HG02588 (cell line): ENCODE data around the gene UGT1A5.
"Not testable (repeated sequence)": the region's sequence is repeated elsewhere in the genome, so short reads cannot be mapped to it uniquely, and the experiment has no call there.

Experiments
- ATAC-seq: cut with Tn5 transposase; IDR thresholded peaks from one replicate; pipeline ENCODE4 v1.9.1; 2021; ENCODE audit warnings: mild to moderate bottlenecking, moderate library complexity; ENCODE audit not compliant: unreplicated experiment

UGT1A5 gene

DNA sequence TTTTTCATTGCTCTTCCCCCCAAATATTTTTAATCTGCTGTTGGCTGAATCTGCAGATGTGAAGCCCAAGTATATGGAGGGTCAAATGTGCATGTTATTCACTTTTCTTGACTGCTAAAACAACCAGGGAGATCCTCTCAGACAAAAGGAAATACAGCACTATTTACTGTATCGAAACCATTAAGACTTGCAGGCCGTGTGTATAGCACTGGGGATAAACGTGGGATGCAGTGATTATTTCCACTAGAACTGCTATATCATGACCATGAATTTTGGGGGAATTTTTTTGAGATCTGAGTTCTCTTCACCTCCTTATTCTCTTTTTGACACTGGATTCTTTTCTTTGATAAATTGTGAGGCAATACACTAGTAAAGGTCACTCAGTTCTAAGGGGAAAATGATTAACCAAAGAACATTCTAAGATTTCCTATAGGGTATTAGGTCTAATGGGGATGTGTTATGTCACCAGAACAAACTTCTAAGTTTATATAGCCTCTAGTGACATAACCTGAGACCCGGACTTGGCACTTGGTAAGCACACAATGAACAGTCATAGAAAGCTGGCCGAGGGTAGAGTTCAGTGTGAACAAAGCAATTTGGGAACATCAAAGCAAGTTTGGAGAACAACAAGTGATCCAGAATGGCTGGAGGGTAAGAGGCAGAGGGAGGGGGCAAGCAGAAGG is 32.5 kb downstream of the UGT1A5 start:
- ATAC-seq = no peak

DNA sequence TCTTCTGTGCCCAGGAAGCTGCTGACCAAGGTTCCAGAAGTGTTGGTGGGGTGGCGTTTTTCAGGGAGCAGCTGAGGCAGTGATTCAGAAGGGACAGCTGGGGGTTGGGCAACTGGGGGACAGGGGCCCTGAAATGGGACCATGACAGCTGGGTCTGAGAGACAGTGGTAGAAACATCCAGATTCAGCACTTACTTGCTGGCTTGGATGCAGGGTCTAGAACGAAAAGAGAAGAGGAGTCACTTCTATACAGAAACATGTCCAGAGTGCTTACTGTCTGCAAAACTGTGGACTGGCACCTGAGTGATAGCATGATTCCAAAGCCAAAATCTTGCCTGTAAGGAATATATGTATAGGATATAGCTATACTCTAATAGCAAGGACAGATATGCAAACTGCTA is 33.1 kb downstream of the UGT1A5 start:
- ATAC-seq = not testable (repeated sequence)

DNA sequence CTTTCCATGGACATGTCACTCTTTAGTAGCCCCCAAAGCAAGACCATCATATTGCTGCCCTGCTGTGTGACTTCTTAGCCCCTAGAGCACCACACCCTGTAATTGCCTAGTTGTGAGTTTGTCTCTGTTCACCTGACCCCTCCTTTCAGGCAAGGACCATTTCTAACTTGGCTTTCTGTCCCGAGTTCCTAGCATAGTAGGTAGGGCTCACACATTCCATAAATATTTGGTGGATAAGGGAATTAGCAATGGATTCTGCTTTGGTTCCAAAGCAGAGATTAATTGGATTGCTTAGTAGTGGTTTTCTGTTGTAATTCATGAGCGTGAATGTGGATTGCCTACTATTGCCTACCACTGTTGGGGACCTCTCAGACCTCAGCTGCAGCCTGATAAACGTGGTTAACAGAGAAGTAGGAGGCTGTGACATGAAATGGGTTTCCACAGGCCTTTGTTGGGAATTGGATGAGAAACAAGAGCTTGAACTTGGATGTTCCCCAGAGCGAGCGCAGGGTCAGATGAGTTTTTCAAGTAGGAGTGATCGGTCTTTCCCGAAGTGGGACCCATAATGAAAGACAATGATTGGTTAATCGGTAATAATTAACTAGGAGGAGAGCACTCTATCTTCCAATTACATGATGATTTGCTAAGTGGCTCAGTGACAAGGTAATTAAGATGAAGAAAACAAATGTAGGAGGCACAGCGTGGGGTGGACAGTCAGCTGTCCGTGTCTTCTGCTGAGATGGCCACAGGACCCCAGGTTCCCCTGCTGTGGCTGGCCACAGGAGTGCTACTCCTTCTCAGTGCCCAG is 34.0 kb downstream of the UGT1A5 start:
- ATAC-seq = no peak

DNA sequence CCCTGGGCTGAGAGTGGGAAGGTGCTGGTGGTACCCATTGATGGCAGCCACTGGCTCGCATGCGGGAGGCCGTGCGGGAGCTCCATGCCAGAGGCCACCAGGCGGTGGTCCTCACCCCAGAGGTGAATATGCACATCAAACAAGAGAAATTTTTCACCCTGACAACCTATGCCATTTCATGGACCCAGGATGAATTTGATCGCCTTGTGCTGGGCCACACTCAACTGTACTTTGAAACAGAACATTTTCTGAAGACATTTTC is 34.5 kb downstream of the UGT1A5 start:
- ATAC-seq = no peak

DNA sequence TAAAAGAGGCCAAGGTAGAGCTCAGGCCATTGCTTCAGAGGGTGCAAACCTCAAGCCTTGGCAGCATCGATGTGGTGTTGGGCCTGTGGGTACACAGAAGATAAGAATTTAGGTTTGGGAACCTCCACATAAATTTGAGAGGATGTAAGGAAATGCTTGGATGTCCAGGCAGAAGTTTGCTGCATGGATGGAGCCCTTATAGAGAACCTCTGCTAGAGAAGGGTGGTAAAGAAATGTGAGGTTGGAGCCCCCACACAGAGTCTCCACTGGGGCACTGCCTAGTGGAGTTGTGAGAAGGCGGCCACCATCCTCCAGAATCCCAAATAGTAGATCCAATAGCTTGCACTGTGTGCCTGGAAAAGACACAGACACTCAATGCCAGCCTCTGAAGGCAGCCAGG is 38.0 kb downstream of the UGT1A5 start:
- ATAC-seq = not testable (repeated sequence)

DNA sequence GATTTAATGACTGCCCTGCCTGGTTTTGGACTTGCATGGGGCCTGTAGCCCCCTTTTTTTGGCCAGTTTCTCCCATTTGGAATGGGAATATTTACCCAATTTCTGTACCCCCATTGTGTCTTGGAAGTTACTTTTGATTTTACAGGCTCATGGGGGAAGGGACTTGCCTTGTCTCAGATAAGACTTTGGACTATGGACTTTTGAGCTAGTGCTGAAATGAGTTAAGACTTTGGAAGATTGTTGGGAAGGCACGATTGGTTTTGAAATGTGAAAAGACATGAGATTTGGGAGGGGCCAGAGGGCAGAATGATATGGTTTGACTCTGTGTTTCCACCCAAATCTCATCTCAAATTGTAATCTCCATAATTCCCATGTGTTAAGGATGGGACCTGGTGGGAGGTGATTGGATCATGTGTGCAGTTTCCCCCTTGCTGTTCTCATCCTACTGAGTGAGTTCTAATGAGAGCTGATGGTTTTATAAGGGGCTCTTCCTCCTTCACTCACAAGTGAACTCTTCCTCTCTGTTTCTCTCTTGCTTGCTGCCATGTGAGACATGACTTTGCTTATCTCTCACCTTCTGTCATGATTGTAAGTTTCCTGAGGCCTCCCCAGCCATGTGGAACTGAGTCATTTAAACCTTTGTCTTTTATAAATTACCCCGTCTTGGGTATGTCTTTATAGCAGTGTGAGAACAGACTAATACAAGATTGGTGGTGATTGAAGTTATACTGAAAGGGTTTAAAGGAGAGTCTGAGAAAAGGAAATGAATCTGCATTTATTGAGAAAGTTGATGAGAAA is 38.7 kb downstream of the UGT1A5 start:
- not testable (repeated sequence) for ATAC-seq

DNA sequence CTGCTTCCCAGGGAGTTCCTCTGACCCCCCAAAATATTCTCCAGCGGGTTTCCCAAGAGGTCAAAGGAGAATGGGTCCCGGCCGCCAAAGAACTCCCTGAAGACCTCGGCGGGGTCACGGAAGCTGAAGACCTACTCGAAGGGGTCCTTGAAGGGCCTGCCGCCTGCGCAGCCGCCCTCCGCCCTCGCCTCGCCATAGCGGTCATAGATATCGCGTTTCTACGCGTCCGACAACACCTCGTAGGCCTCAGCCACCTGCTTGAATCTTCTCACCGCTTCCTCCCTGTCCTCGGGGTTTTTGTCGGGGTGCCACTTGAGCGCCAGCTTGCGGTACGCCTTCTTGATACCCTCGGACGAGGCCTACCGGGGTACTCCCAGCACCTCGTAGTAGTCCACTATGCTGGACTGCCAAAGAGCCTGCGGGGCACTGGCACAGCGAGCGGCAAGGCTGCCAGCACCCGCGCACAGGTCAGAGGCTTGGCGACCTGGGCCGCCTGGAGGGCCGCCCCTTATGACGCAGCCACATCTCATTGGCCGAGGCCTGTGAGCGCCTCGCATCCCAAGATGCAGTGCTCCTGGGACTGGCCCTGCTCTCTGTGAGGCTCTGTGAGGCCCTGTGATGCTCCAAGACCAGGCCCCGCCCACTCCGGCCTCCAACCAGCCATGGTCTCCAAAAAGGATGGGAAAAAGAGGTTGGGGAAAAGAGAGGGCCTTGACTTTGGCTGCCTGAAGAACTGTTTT is 42.3 kb downstream of the UGT1A5 start:
- ATAC-seq = no peak

DNA sequence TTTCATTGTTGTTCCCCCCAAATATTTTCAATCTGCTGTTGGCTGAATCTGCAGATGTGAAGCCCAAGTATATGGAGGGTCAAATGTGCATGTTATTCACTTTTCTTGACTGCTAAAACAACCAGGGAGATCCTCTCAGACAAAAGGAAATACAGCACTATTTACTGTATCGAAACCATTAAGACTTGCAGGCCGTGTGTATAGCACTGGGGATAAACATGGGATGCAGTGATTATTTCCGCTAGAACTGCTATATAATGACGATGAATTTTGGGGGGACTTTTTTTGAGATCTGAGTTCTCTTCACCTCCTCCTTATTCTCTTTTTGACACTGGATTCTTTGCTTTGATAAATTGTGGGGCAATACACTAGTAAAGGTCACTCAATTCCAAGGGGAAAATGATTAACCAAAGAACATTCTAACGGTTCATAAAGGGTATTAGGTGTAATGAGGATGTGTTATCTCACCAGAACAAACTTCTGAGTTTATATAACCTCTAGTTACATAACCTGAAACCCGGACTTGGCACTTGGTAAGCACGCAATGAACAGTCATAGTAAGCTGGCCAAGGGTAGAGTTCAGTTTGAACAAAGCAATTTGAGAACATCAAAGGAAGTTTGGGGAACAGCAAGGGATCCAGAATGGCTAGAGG is 43.8 kb downstream of the UGT1A5 start:
- ATAC-seq = no peak

DNA sequence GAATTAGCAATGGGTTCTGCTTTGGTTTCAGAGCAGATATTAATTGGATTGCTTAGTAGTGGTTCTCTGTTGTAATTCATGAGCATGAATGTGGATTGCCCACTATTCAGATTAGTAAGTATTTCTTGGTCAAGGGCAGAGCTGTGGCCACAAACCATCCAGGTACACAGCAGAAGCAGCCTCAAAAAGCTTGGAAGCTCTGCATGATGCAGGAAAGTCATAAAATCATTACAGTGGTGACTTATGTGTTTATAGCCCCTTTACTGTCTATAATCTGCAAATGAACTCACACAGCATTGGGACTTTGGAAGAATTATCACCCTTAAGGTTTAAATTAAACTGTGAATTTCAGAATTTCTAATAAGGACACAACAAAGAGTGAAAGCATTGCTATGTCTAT is 45.4 kb downstream of the UGT1A5 start:
- no peak for ATAC-seq

DNA sequence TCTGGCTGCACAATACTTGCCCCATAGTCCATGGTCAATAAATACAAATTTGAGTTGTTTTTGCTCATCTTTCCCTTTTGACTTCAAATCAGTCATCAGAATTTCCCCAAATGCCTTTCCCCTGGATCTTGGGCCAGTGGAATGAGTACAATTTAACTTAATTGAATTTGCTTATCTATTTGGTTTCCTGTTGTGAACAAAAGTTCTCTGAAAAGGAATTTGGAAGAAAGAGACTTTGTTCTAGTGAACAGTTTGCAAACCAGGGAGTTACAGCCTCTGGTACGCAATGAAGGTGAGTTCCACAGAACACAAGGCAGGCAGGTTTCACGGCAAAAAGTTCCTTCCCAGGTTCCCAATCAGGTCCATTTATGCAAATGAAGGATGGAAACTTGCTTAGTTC is 46.1 kb downstream of the UGT1A5 start:
- no peak for ATAC-seq

DNA sequence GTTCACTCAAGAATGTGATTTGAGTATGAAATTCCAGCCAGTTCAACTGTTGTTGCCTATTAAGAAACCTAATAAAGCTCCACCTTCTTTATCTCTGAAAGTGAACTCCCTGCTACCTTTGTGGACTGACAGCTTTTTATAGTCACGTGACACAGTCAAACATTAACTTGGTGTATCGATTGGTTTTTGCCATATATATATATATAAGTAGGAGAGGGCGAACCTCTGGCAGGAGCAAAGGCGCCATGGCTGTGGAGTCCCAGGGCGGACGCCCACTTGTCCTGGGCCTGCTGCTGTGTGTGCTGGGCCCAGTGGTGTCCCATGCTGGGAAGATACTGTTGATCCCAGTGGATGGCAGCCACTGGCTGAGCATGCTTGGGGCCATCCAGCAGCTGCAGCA is 47.3 kb downstream of the UGT1A5 start, which contains the start of gene UGT1A1:
Gene UGT1A1, plus strand, starts transcription at position 228 of the 400 bp plus-strand sequence. Its CDS starts 18 bp downstream, at position 246.
- ATAC-seq = no peak

DNA sequence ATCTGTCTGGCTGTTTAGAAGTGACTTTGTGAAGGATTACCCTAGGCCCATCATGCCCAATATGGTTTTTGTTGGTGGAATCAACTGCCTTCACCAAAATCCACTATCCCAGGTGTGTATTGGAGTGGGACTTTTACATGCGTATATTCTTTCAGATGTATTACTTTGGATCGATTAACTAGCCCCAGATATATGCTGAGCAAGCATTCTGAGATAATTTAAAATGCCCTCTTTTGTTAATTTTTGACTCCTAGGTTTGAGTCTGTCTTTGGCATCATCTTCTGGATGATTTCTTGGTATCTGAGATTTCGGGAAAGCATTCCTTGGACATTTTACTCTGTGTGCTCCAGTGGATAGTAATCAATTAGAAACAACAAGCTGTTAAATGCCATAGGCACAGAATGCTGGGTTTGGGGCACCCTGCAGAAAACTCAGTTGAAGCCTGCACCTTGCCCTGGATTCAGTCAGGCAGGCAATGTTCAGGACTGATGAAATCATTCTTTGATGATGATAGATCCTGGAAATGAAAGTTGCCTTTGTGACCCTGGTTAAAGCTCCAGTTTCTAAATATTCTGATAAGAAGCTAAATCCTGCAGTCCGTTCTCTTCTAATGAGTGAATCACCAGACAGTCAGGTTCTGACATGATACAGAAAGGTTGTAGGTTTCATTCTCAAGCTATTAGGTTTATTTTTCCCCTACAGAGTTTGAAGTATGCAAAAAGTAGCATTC is 48.5 kb downstream of the UGT1A5 start:
- ATAC-seq = no peak

DNA sequence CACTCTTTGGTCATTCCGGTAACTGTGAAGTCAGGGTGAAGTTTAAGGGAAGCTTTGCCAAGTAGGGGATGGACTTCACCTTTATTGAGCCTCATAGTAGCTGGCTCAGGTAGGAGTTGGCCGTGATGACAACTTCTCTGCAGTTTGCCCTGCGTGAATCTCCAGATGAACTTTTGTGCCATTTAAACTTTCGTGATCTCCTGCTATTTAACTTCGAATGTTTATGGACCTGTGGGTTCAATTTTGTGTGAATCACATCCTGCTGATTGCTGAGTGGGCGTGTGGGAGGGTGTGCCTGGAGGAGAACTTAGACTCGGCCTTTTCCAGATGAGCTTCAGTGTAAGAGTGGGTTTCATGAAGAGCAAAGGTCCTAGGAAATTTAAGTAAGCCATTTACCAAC is 51.6 kb downstream of the UGT1A5 start:
- no peak for ATAC-seq

DNA sequence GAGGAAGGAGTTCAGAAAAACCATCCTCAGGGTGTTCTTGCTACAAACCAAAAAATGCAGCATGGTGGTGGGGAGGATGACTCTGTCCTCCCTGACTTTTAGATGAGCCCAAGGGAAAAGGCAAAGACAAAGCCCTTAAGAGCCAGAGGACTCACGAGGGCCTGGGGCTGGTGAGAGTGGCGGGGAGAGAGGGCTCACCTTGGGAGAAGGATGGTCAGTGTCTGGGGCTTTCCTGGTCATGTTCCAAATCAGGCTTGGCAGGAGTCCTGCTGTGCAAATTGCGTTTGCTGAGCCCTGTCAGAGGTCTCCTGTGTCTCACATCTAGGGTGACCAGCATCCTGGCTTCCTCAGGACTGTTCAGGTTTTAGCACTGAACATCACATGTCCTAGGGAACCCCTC is 52.1 kb downstream of the UGT1A5 start:
- ATAC-seq = no peak

DNA sequence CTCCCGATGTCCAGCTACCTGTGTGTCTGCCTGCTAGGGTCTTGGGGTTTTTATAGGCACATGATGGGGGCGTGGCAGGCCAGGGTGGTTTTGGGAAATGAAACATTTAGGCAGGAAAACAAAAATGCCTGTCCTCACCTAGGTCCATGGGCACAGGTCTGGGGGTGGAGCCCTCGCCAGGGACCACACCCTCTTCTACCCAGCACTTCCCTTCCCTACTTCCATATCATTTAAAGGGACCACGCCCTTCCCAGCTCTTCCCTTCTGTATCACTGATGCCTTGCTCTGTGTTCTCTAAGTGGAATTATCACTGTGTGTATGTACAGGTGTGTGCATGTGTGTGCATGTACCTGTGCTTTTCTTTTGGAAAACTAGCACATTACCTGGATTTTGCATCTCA is 53.7 kb downstream of the UGT1A5 start:
- no peak for ATAC-seq

DNA sequence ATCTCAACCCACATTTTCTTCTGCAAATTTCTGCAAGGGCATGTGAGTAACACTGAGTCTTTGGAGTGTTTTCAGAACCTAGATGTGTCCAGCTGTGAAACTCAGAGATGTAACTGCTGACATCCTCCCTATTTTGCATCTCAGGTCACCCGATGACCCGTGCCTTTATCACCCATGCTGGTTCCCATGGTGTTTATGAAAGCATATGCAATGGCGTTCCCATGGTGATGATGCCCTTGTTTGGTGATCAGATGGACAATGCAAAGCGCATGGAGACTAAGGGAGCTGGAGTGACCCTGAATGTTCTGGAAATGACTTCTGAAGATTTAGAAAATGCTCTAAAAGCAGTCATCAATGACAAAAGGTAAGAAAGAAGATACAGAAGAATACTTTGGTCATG is 55.4 kb downstream of the UGT1A5 start:
- ATAC-seq = no peak

DNA sequence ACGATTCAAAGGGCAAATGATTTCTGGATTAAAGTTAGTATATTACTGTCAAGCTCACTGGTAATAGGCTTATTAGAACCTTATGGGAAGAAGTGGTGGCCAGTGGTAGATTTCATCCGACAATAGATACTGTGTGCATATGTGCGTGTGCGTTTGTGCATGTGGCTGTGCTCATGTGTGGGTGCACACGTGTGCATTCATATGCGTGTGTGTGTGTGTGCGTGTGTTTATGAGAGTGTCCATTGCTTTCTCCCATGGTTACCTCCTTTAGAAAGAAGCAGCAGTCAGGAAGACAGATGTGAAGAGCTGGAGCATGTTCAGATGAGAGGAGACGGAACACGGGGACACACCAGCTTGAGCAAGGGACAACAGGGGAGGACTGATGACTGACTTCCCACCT is 56.6 kb downstream of the UGT1A5 start:
- no peak for ATAC-seq

DNA sequence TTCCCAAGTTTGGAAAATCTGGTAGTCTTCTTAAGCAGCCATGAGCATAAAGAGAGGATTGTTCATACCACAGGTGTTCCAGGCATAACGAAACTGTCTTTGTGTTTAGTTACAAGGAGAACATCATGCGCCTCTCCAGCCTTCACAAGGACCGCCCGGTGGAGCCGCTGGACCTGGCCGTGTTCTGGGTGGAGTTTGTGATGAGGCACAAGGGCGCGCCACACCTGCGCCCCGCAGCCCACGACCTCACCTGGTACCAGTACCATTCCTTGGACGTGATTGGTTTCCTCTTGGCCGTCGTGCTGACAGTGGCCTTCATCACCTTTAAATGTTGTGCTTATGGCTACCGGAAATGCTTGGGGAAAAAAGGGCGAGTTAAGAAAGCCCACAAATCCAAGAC is 59.4 kb downstream of the UGT1A5 start:
- ATAC-seq = no peak

DNA sequence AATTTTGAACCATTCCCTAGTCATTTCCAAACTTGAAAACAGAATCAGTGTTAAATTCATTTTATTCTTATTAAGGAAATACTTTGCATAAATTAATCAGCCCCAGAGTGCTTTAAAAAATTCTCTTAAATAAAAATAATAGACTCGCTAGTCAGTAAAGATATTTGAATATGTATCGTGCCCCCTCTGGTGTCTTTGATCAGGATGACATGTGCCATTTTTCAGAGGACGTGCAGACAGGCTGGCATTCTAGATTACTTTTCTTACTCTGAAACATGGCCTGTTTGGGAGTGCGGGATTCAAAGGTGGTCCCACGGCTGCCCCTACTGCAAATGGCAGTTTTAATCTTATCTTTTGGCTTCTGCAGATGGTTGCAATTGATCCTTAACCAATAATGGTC is 59.9 kb downstream of the UGT1A5 start:
- no peak for ATAC-seq

DNA sequence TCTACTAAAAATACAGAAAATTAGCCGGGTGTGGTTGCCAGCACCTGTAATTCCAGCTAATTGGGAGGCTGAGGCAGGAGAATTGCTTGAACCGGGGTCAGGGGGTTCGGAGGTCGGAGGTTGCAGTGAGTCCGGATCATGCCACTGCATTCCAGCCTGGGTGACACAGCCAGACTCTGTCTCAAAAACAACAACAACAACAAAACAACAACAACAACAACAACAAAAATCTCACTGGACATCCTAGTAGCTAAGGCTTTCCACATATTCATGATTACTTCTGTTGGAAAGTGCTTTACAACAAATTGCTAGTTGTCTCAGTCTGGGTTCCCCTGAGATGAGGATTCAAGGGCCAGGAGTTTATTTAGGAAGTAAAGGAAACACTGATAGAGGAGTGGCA is 61.1 kb downstream of the UGT1A5 start:
- ATAC-seq = no peak
